CD4-positive, alpha-beta T cell (primary cell): ENCODE data around the gene BEST3. TPM values are rescaled to one million over a fixed set of nuclear protein-coding genes. Genes with fewer than 3 reads are reported as not detected.

Source experiments
- ATAC-seq: fragments of 200-7000 bp; cut with Tn5 transposase; one replicate; pipeline ENCODE4 v1.10.0; 2022; ENCODE audit warnings: mild to moderate bottlenecking; ENCODE audit not compliant: poor library complexity
- CTCF ChIA-PET: fragments of 350-600 bp; sonication (Branson Sonifier 250); formaldehyde crosslinking; loops from one replicate; lab custom pipeline; 2021; ENCODE audit warnings: antibody characterized with exemption, inconsistent platforms; lab: Charles Lee
- POLR2A ChIA-PET: fragments of 350-600 bp; sonication (Branson Sonifier 250); formaldehyde crosslinking; loops from one replicate; lab custom pipeline; 2021; ENCODE audit warnings: antibody characterized with exemption, inconsistent platforms; lab: Charles Lee
- DNase-seq, 14 experiments: peaks; one replicate each; pipeline ENCODE4 v3.0.0-alpha.2; 2013 to 2020; ENCODE audit warnings: mixed read lengths in 2 of 14
- H3K27ac ChIP-seq, 2 donors: one replicate each; pipeline versions ENCODE4 v1.5.1 to v1.7.0; 2013; ENCODE audit warnings: low read length in 2 of 2, low read depth in 1 of 2, mild to moderate bottlenecking in 1 of 2
- H3K27me3 ChIP-seq, 2 experiments: 1 replicate in 1 of 2; 2 replicates in 1 of 2; pipeline versions ENCODE4 v1.6.1 to v1.7.0; 2013; ENCODE audit warnings: low read length in 2 of 2, control low read depth in 1 of 2, mild to moderate bottlenecking in 1 of 2, moderate library complexity in 1 of 2; ENCODE audit not compliant: insufficient read depth in 2 of 2, control insufficient read depth in 1 of 2
- H3K36me3 ChIP-seq: one replicate; pipeline ENCODE4 v1.6.1; 2013; ENCODE audit warnings: low read length, control low read depth; ENCODE audit not compliant: insufficient read depth
- H3K4me1 ChIP-seq: one replicate; pipeline ENCODE4 v1.6.1; 2013; ENCODE audit warnings: low read length, control low read depth; ENCODE audit not compliant: insufficient read depth
- H3K4me3 ChIP-seq: one replicate; pipeline ENCODE4 v1.5.1; 2013; ENCODE audit warnings: mild to moderate bottlenecking, low read length, moderate library complexity
- H3K9me3 ChIP-seq, 2 experiments: 1 replicate in 1 of 2; 2 replicates in 1 of 2; pipeline versions ENCODE4 v1.6.1 to v1.7.0; 2013; ENCODE audit warnings: low read length in 2 of 2, mild to moderate bottlenecking in 2 of 2, control low read depth in 1 of 2, moderate library complexity in 1 of 2; ENCODE audit not compliant: control insufficient read depth in 1 of 2, insufficient read depth in 1 of 2
- H3K27ac Mint-ChIP-seq: one replicate; pipeline ENCODE4 v1.8.0; 2020; ENCODE audit warnings: mixed read lengths
- H3K27me3 Mint-ChIP-seq: one replicate; pipeline ENCODE4 v1.8.0; 2021; ENCODE audit warnings: mixed read lengths
- H3K36me3 Mint-ChIP-seq: one replicate; pipeline ENCODE4 v1.8.0; 2021; ENCODE audit warnings: low read depth, mixed read lengths
- H3K4me1 Mint-ChIP-seq: one replicate; pipeline ENCODE4 v1.8.0; 2021; ENCODE audit warnings: low read depth, mixed read lengths
- H3K4me3 Mint-ChIP-seq: one replicate; pipeline ENCODE4 v1.8.0; 2020; ENCODE audit warnings: mild to moderate bottlenecking, mixed read lengths
- H3K9me3 Mint-ChIP-seq: one replicate; pipeline ENCODE4 v1.8.0; 2020; ENCODE audit warnings: mixed read lengths
- CTCF ChIP-seq: fragments of 200-600 bp; IDR thresholded peaks from one replicate; pipeline ENCODE4 v1.8.0; 2022; ENCODE audit warnings: antibody characterized with exemption, mild to moderate bottlenecking
- intact Hi-C, 2 experiments: fragments of 100-400 bp; cut with DNase I in 1 of 2; cut with micrococcal nuclease in 1 of 2; formaldehyde crosslinking; loops; one replicate each; pipeline versions ENCODE4 v1.15.1 to v1.9.0; 2023 to 2025; cut with DNase I, micrococcal nuclease
- total RNA-seq, 174 experiments: library from RNA in 2 of 174; stranded (reverse) in 2 of 174; gene quantifications; one replicate each; pipeline ENCODE4 v1.2.3 and lab custom pipeline; 2021 to 2026

BEST3 gene
- total RNA-seq, 2 experiments from 2014 or later = not detected

DNA sequence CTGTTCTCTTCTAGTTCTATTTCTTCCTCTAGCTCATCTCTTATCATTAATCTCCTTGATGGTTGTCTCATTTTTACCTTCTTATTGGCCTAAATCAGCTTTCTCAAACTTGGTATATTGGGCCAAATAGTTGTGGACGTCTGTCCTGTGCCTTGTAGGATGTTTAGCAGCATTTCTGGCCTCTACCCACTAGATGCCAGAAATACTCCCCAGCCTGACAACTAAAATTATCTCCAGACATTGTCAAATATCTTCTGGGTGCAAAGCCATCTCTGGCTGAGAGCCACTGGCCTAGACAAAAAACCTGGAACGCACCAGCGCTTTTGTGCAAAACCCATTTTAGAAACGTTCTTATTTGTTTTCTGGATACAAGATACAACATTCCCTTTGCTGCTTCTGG is 49.6 kb downstream of the BEST3 start:
- H3K36me3 ChIP-seq = no peaks in the 10 kb centered on the region
- no peaks in the 10 kb centered on the region for H3K9me3 Mint-ChIP-seq
- no peaks in the 10 kb centered on the region for H3K36me3 Mint-ChIP-seq
- H3K9me3 ChIP-seq = no peaks in the 10 kb centered on the region
- no peaks in the 10 kb centered on the region for H3K4me1 ChIP-seq
- no peaks in the 10 kb centered on the region for H3K4me1 Mint-ChIP-seq
- peaks cover 8% of the 10 kb centered on the region for H3K27me3 Mint-ChIP-seq
- no peak for DNase-seq
- H3K27me3 ChIP-seq = no peaks in the 10 kb centered on the region
- no peak overlapping the region for H3K27ac ChIP-seq
- no peak for ATAC-seq
- no peak overlapping the region for H3K4me3 Mint-ChIP-seq
- no peak for TF ChIP-seq CTCF
- ChIA-PET CTCF (no interaction called here), POLR2A (no interaction called here)
- no peak overlapping the region for H3K4me3 ChIP-seq
- intact Hi-C loops = no loop called here
- no peak overlapping the region for H3K27ac Mint-ChIP-seq

DNA sequence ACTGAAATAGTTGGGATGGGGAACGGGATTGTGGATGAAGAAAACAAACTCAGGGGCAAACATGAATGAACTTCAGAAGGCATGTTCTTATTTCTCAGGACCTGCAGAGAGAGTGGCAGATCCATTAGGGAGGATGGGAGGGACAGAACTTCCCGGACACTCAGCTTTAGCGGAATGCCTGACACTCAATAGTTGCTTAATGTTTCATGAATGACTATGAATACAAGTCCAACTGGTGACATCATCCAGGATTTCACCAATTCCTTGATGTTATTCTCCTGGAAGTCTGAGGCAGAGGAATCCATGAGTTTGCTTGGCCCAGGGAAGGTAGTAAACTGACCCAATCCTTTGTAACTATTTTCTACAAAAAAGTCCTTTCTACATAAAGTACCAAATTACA is 50.6 kb downstream of the BEST3 start:
- Histone ChIP-seq H3K9me3 (no peaks in the 10 kb centered on the region), H3K27ac (no peak overlapping the region), H3K4me1 (no peaks in the 10 kb centered on the region), H3K27me3 (no peaks in the 10 kb centered on the region), H3K36me3 (no peaks in the 10 kb centered on the region), H3K4me3 (no peak overlapping the region)
- Mint-ChIP-seq H3K36me3 (no peaks in the 10 kb centered on the region), H3K9me3 (no peaks in the 10 kb centered on the region), H3K27me3 (peaks cover 8% of the 10 kb centered on the region), H3K27ac (no peak overlapping the region), H3K4me3 (no peak overlapping the region), H3K4me1 (no peaks in the 10 kb centered on the region)
- intact Hi-C loops = no loop called here
- ChIA-PET POLR2A (no interaction called here), CTCF (no interaction called here)
- no peak for DNase-seq
- ATAC-seq = no peak
- TF ChIP-seq CTCF = no peak

GRCh38 chr12:69647178-69647577 is 51.9 kb downstream of the BEST3 start:
- TF ChIP-seq CTCF = no peak
- Mint-ChIP-seq H3K4me1 (no peaks in the 10 kb centered on the region), H3K36me3 (no peaks in the 10 kb centered on the region), H3K4me3 (no peak overlapping the region), H3K9me3 (no peaks in the 10 kb centered on the region), H3K27ac (no peak overlapping the region), H3K27me3 (peaks cover 8% of the 10 kb centered on the region)
- ChIA-PET CTCF (no interaction called here), POLR2A (no interaction called here)
- Histone ChIP-seq H3K27me3 (no peaks in the 10 kb centered on the region), H3K4me3 (no peak overlapping the region), H3K36me3 (no peaks in the 10 kb centered on the region), H3K4me1 (no peaks in the 10 kb centered on the region), H3K27ac (no peak overlapping the region), H3K9me3 (no peaks in the 10 kb centered on the region)
- ATAC-seq (no peak), DNase-seq (no peak)
- intact Hi-C loops = no loop called here
